NOMO-1 treated with DMSO at 0.1 percent for 48 hours (cell line): ENCODE data around the gene GBP4.
A peak's percentile ranks its signal among the peaks of the same experiment; 100 is the strongest.
"Not testable (repeated sequence)": the region's sequence is repeated elsewhere in the genome, so short reads cannot be mapped to it uniquely, and the experiment has no call there.

ENCODE experiments used
- DNase-seq: peaks from one replicate; lab custom pipeline; 2025; ENCODE audit not compliant: unreplicated experiment; lab: John Stamatoyannopoulos, UW

The GBP4 gene, protein sequence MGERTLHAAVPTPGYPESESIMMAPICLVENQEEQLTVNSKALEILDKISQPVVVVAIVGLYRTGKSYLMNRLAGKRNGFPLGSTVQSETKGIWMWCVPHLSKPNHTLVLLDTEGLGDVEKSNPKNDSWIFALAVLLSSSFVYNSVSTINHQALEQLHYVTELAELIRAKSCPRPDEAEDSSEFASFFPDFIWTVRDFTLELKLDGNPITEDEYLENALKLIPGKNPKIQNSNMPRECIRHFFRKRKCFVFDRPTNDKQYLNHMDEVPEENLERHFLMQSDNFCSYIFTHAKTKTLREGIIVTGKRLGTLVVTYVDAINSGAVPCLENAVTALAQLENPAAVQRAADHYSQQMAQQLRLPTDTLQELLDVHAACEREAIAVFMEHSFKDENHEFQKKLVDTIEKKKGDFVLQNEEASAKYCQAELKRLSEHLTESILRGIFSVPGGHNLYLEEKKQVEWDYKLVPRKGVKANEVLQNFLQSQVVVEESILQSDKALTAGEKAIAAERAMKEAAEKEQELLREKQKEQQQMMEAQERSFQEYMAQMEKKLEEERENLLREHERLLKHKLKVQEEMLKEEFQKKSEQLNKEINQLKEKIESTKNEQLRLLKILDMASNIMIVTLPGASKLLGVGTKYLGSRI

DNA sequence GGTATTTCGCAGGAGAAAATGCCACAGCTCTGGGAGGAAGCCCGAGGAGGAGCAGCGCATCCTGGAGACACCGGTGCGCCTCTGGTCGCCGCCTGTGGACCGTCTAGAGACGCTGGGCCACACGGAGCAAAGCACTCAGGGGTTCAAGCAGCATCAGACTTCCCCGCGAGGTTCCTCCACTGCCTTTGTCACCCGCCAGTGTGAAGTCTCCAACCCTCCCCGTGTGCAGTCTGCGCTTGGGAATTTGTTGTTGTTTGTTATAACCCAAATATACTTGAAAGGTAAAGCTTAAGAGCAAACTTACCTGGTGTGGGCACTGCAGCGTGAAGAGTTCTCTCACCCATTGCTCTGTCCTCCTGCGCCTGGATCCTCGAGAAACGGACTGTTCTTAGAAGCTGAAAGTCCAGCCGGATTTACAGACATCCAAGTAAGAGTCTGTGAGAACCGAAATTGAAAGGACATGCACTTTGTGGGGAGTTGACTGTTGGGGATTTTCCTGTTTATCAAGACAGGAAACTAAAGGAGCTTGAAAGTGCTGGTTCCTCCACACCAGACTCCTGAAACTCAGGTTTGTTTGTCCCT lies at the start of gene GBP4:
GBP4 (minus strand) TSS at position 452 of the 582 bp plus-strand sequence; CDS start at position 344, 108 bp downstream.
- DNase-seq, result peak; percentile 36

GRCh38 chr1:89243046-89243445 lies 44.3 kb upstream of the GBP4 start:
- no peak for DNase-seq

- no peak for DNase-seq
Measured at GRCh38 chr1:89221341-89221740, 22.6 kb upstream of the GBP4 start.

- DNase-seq, result not testable (repeated sequence)
Measured at GRCh38 chr1:89219851-89220250, 21.1 kb upstream of the GBP4 start.

- DNase-seq, result not testable (repeated sequence)
Measured at GRCh38 chr1:89218941-89219340, 20.2 kb upstream of the GBP4 start.

DNA sequence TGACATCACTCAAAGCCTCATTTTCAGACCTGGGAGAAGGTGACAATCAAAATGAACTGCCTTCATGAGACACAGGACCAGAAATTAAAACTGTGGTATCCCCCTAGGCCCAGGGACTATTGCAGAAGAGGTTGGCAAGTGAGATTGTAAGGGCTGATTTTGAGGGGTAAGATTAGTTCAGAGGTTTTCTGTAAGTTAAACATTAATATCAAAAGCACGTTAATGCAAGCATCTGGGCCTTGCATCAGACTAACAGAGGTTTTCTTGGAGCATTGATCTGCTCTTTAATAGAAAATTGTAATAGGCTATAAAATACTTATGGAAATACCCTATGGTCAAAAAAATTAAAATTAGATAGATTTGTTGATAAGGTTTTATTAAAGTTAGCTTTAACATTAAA lies 14.6 kb upstream of the GBP4 start:
- DNase-seq, result no peak

GRCh38 chr1:89211035-89211634 lies 12.4 kb upstream of the GBP4 start:
- DNase-seq, result no peak

DNA sequence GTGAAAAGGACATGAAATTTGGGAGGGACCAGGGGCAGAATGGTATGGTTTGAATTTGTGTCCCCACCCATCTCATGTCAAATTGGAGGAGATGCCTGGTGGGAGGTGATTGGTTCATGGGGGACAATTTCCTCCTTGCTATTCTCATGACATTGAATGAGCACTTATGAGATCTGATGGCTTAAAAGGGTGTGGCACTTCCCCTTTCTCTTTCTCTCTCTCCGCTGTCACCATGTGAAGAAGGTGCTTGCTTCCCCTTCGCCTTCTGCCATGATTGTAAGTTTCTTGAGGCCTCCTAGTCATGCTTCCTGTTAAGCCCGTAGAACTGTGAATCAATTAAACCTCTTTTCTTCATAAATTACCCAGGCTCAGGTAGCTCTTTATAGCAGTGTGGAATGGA lies 7.6 kb upstream of the GBP4 start:
- DNase-seq, result peak; percentile 39

DNA sequence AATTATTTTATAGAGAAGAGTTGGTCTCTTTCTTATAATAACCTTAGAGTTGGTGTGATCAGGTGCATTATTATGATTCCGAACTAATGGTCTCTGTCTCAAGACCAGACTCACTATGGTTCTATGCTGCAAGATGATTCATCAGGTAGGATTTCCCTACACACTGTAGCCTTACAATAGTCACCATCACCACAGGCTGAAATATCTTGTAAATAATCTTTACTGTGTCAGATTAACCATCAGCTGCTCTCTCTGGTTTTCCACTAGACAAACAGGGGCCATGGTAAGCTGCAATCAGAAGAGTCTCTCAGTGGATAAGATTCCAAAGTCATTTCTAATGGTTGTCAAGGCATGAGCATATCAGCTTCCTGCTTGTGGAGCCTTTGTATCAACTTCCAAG lies 4.4 kb upstream of the GBP4 start:
- no peak for DNase-seq

GRCh38 chr1:89201106-89201794 lies 2.5 kb upstream of the GBP4 start:
- no peak for DNase-seq

DNA sequence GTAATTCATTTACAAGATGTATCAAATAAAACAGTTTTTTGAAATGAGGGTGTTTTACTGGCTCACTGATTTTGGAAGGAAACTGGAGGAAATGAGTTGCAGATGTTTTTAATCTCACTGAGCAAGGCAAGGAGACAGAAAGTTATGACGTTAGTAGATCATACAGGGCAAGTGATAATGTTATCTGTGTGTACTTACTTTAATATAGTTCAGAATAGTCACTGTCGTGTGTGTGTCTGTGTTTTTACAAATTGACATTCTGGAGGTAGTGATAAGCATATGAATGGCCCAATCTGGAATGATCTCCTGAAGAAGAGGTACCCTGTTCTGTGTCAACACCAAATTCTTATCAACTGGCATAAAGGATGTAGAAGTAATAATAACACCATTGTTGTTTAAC lies 1.9 kb upstream of the GBP4 start:
- DNase-seq, result no peak

- no peak for DNase-seq
Measured at GRCh38 chr1:89199525-89200031, 836 bp upstream of the GBP4 start.

DNA sequence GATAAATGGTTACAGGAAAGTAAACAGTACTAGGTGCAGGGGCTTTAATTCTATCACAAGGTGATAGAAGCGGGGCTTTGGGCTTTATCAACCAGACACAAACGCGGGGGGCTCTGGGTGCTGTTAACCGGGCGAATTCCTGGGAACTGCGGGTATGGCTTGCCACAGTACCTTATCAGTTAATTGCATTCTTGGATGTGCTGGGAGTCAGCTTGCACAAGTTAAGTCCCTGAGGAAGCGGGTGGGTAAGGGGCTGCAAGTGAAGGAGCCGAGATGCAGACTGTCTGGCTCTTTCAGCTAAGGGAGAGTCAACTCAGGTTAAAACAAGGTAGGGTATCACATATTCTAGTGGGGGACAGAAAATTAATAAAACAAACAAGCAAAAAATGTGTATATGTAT lies 661 bp downstream of the GBP4 start:
- DNase-seq, result no peak

- no peak for DNase-seq
Measured at GRCh38 chr1:89195476-89195875, 3.3 kb downstream of the GBP4 start.

- no peak for DNase-seq
Measured at GRCh38 chr1:89191314-89191713, 7.4 kb downstream of the GBP4 start.

DNA sequence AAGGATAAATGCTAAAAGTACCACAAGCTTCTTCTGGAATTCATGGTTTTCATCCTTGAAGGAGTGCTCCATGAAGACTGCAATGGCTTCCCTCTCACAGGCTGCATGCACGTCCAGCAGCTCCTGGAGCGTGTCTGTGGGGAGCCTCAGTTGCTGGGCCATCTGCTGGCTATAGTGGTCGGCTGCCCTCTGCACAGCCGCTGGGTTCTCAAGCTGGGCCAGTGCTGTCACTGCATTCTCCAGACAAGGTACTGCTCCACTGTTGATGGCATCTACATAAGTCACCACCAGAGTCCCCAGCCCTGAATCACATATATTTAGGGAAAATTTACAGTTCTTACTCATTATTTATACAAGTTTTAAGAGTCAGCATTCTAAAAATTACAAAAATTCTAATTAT lies 8.7 kb downstream of the GBP4 start:
- no peak for DNase-seq

DNA sequence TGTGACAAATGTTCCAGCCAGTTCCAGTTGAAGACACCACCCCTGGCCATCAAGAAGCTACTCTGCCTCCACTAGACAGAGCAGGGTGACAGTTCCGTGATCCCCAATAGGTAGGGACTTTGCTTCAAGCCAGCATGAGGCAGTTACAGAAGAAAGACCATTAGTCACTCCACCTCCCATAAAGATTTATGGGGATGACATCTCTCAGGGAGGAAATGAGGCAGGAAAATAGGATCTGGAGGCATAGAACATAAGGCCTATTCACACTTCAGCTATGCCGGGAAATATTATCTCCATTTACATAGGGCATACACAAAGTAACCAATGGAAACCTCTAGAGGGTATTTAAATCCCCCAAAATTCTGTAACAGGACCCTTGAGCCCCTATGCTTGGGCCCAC lies 19.4 kb downstream of the GBP4 start:
- DNase-seq, result no peak

- no peak for DNase-seq
Measured at GRCh38 chr1:89176971-89177370, 21.8 kb downstream of the GBP4 start.

DNA sequence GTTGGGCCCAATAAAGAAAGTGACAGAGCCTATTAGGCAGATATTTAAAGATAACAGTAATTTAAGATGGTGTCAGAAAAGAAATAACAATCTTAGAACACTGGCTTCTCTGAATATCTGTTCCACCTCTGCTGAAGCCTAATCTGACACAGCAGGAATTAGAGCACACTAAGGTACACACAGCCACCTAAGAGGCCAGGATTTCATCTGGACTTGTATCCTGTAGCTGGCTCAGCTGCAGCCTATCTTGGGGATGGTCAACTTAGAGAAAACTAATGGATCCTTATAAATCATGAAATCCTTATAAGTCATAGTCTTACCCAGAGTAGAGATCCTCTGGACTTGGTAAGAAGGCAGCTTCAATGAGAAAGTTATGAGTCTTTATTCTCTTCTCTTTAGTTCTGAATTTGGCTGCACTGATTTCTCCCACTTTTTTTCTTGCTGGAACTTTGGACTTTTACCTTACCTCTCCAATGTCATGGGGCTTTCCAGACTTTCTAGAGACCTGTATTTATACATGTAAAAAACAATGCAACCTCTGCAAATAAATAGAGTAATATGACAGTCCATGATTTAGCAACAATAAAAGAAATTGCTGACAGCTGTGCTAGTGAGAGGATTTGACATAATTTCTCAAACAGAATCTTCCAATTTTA lies 23.0 kb downstream of the GBP4 start, which contains the start of gene GBP7:
GBP7 (minus strand) TSS at position 403 of the 656 bp plus-strand sequence. CDS start 4,068 bp downstream, outside the sequence.
- no peak for DNase-seq

DNA sequence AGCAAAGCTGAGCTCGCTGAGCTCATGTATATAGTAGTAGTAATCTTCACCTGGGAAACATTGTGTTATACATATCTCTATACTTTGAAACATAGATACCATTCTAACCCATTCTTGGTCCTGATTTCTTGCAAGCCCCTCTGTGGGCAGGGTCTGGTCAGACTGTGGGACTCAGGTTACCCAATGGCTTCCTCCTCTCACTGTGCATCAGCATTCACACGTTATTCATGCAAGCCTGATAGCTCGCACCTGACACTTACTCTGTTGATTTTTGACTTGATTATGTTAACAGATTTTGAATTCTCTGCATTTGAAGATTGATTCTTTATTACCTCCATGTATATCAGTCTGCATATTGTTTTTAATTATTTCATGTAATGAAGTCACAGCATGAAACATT lies 24.3 kb downstream of the GBP4 start:
- DNase-seq, result no peak
